HTERT RPE-1 (cell line): ENCODE data around the gene RTRAF.

Experiments
- in situ Hi-C: fragments of 300-500 bp; cut with MboI; formaldehyde crosslinking; loops from 4 replicates; pipeline ENCODE4 v1.14.3; 2020; ENCODE audit warnings: low sequenced_read_pairs

RTRAF gene

DNA sequence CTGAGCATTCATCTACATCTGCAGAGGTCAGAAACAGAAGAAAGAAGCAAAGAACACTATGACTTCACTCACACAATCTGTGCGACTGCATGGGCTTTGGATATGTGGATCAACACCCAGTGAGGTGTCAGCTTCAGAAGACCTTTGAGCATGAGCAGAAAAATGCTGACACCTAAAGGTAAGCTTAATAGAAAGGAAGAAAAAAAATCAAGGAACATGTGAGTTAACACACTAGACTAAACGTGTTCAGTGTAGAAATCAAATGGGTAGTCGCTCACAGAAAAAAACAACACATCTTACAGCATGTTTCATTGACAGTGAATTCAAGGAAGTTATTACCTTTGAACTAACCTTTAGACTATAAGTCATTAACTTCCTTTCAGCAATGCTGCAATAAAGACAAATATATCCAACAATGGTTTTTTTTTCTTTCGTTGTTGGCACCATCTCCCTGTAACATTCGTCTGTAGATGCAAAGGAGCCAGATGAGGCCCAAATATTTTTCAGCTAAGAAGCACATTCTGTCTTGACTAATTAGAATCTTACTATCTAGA lies 30.9 kb downstream of the RTRAF start:
- in situ Hi-C loops = no loop called here

DNA sequence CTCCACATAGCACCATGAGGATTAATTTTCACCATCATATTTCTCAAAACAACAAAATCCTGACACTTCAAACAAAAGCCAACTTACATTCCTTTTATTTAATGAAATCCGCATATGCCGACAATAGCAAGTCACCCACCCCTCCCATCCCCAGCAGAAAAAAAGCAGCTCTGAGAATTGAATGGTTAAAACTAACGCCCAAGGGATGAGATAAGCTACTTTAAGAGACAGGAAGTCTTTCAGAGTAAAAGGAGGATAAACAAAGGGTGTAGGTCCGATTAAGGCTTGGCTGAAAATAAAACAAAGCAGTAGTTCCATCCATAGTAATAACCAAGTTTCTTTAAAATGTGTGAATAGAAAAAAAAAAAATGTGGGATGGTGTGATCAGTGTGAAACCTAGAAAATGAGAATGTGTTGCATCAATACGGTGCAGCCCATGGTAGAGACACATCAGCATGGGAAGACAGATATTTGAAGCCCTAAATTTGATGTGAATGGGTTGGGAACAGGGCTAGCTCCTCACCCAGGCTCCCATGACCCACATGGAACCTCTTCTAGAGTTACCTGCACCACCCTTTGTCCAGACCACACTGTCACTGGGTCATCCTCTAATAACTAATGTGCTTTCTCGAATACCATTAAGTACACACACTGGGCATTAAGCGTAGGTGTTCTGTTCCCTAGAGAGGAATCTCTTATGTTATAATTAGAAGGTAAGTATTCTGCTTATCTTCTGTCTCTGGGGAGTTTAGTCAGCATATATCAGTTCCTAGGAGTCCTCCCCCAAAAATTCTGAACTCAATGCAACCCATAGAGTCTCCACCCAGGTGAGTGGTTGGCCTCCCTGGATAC lies 31.7 kb downstream of the RTRAF start:
- in situ Hi-C loops = no loop called here

- in situ Hi-C loops = no loop called here
Observed at GRCh38 chr14:52021957-52022600, 32.7 kb downstream of the RTRAF start.

GRCh38 chr14:52023518-52023917 lies 34.2 kb downstream of the RTRAF start:
- in situ Hi-C loops = no loop called here

GRCh38 chr14:52025310-52025709 lies 36.0 kb downstream of the RTRAF start:
- in situ Hi-C loops = no loop called here

DNA sequence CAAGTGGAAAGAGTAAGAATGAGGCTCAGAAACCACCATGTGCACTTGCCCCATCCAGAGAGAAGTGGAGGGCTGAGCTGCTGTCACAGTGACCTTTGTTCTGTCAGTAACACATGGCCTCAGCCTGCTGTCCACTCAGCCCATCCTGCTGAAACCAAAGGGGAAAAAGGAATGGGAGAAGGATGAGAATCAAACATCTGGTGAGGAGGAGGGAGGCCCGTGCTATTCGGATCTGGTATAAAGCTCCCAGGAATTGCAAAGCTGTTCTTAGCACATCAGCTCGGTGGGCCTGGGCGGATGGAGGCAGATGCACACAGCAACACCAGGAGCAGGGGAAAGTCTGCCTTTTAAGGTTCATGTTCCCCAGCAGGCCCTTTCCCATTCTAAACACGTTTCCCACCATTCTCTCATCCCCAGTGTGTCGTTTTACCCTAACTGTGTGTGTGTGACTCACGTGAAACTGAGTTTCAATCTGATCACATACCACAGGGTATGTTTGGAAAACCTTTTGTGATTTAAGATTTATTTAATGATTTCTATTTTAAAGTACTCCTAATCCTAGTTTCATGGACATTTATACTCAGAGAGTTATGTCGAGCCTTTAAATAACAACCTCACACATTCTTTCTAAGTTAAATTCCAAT lies 36.8 kb downstream of the RTRAF start:
- in situ Hi-C loops = no loop called here

GRCh38 chr14:52026901-52027300 lies 37.6 kb downstream of the RTRAF start:
- in situ Hi-C loops = no loop called here

DNA sequence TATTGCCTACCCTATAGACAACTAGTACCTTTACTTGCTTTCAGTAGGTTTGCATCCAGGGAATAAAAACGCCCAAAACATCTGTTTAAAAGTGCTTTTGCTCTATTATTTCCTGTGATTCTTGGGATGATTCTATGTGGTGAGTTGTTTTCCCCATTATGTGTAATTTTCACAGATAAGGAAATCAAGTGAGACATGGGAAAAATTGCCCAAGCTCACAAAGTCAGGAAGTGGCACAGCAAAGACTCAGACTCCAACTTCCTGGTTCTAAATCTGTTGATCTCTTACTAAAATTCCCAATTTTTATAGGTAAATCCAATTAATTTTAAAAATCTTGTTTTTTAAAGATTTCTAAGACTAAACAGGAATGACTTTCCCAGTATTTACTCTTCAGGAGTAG lies 40.5 kb downstream of the RTRAF start:
- in situ Hi-C loops = no loop called here

DNA sequence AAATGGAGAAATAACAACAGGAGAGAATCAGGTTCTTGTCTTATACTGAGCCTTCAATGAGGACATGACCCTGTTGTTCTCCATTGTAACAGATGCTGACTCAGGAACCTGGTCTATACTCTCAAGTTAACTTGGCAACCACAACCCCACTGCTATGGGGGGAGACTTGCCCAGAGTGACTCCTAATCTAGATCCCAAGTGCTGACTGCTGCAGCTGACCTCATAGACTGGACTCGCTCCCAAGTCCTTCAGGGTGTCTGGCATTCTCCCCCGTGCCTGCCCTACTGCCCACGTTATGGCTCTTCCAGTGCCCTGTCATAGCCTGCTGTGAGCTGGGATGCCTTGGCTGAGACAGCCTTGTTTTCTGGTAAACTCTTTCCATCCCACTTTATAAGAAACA lies 42.4 kb downstream of the RTRAF start:
- in situ Hi-C loops = no loop called here

DNA sequence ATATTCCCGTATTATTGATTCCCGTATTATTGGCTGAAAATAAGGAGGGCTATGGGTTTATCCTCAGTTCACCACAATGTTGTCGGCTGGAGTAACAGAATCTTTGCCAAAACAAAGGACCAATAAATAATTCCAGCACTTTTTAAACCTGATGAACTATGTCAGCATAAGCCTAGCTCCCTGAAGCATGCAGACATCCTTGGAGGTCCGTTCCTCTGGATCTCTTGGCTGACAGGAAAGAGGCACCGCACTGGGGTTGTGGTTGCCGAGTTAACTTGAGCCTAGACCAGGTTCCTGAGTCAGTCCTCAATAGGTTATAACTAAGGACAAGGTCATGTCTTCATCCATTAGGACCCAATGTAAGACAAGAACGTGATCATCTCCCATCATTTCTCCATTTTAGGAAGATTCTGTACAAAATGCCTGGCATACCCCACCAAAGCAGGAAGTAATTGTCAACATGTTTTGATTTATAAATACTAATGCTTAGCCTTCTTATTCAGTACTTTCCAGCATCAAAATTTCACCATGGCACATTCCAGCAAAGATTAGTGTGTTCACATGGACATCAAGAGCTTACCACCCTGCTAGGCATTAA lies 43.0 kb downstream of the RTRAF start:
- in situ Hi-C loops = no loop called here

DNA sequence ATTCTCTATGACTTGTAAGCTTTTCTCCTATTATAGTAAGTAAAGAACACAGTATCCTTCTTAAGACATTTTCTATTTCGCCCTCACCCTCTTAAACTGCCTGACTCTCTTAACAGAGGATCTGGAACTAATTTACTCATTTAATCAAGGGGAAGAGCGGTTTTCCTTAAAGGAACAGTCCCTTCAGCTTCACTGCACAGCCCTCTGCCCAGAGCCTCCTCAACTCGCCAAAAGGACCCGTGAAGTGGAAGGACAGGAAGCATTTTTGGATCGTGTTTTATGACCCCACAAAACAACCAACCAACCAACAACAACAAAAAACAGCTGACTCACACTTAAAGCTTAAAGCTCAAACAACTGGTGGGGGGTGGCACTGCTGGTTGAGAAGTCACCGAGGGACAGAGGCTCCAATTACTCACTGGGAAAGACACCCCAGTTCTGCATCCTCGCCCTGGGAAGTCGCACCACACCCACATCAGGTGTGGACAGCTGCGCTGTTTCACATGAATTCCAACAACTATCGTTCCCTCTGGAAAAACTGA lies 43.8 kb downstream of the RTRAF start:
- in situ Hi-C loops = no loop called here

- in situ Hi-C loops = no loop called here
Observed at GRCh38 chr14:52039124-52039815, 49.9 kb downstream of the RTRAF start.

GRCh38 chr14:52040598-52040997 lies 51.3 kb downstream of the RTRAF start:
- in situ Hi-C loops = no loop called here

- in situ Hi-C loops = no loop called here
Observed at GRCh38 chr14:52042371-52043289, 53.3 kb downstream of the RTRAF start.

- in situ Hi-C loops = no loop called here
Observed at GRCh38 chr14:52043690-52044089, 54.3 kb downstream of the RTRAF start.

- in situ Hi-C loops = no loop called here
Observed at GRCh38 chr14:52044791-52045522, 55.6 kb downstream of the RTRAF start.

DNA sequence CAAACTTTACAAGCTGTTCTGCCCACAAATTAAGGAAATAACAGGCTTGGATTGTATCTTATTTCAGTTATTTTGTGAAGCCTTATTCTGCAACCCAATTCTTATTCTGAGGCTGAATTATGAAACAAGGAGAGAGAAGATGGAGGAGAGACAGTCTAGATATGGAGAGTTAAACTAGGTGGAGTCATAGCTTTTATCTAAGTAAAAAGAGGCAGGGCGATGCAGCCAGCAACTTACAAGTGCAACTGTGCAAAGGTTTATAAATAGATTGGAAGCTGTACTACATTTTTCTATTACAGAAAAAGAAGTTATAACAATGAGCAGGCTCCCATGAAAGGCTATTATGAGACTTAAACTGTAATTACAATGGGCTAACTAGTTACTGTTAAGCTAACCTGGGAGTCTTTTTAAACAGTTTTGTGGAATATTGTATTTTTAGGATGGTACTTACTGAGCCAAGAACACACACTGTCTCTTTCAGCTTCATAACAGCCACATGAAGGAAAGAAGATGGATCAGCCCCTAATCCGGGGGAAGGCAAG lies 57.1 kb downstream of the RTRAF start:
- in situ Hi-C loops = no loop called here

DNA sequence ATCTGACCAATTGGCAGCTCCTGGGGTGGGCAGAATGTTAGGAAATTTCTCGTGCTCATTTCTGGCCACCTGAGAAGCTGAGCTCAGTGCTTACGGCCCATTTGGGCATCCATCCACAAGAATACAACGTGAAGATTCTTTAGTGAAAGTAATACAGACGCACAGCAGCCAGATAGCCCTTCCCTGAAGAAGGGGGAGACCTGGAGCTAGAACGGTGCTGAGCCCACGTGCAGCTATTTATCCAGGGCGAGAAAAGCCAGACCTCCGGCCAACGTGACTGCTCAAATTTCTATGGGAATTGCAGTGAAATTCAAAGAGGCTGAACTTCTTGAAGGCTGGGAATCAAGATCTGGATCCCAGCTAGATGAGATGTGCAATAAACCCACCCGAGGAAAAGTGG lies 58.8 kb downstream of the RTRAF start:
- in situ Hi-C loops = no loop called here
